HEK293 (cell line): ENCODE data around the gene ACHE.

Experiments
- IKZF3 ChIP-seq: fragments of 450-650 bp; IDR thresholded peaks from 2 replicates; pipeline ENCODE4 v1.5.0; 2018; ENCODE audit warnings: missing biosample characterization, mild to moderate bottlenecking, missing genetic modification characterization, moderate library complexity
- KLF1 ChIP-seq: fragments of 450-650 bp; formaldehyde crosslinking; IDR thresholded peaks from 2 replicates; pipeline ENCODE4 v1.5.1; 2016; ENCODE audit warnings: missing biosample characterization, missing genetic modification characterization
- KLF9 ChIP-seq: fragments of 450-650 bp; formaldehyde crosslinking; IDR thresholded peaks from 2 replicates; pipeline ENCODE4 v1.5.1; 2016; ENCODE audit warnings: missing biosample characterization, missing genetic modification characterization, low read depth
- OSR2 ChIP-seq: fragments of 450-650 bp; formaldehyde crosslinking; IDR thresholded peaks from 2 replicates; pipeline ENCODE4 v1.5.1; 2016; ENCODE audit warnings: missing biosample characterization, missing genetic modification characterization
- PRDM1 ChIP-seq: fragments of 450-650 bp; formaldehyde crosslinking; IDR thresholded peaks from 2 replicates; pipeline ENCODE4; 2016; ENCODE audit warnings: missing biosample characterization, missing genetic modification characterization
- TCF7L2 ChIP-seq: IDR thresholded peaks from 2 replicates; pipeline ENCODE4 v1.6.1; 2011; ENCODE audit warnings: low read depth, mild to moderate bottlenecking, inconsistent platforms, low read length, moderate library complexity, borderline replicate concordance
- ZBTB8A ChIP-seq: fragments of 450-650 bp; formaldehyde crosslinking; IDR thresholded peaks from 2 replicates; pipeline ENCODE4 v1.5.1; 2016; ENCODE audit warnings: missing biosample characterization, missing genetic modification characterization
- ZEB2 ChIP-seq: fragments of 450-650 bp; formaldehyde crosslinking; IDR thresholded peaks from 2 replicates; pipeline ENCODE4 v1.5.1; 2016; ENCODE audit warnings: missing biosample characterization, missing genetic modification characterization
- ZFP41 ChIP-seq: fragments of 450-650 bp; formaldehyde crosslinking; IDR thresholded peaks from 2 replicates; pipeline ENCODE4 v1.5.1; 2016; ENCODE audit warnings: missing biosample characterization, missing genetic modification characterization, borderline replicate concordance
- ZNF10 ChIP-seq: fragments of 450-650 bp; formaldehyde crosslinking; IDR thresholded peaks from 2 replicates; pipeline ENCODE4 v1.5.1; 2017; ENCODE audit warnings: missing biosample characterization, missing genetic modification characterization
- ZNF114 ChIP-seq: fragments of 450-650 bp; formaldehyde crosslinking; IDR thresholded peaks from 2 replicates; pipeline ENCODE4 v1.5.0; 2017; ENCODE audit warnings: missing biosample characterization, missing genetic modification characterization
- ZNF223 ChIP-seq: fragments of 450-650 bp; formaldehyde crosslinking; IDR thresholded peaks from 2 replicates; pipeline ENCODE4 v1.5.1; 2016; ENCODE audit warnings: missing biosample characterization, missing genetic modification characterization
- ZNF311 ChIP-seq: fragments of 450-650 bp; formaldehyde crosslinking; IDR thresholded peaks from 2 replicates; pipeline ENCODE4 v1.5.1; 2017; ENCODE audit warnings: missing biosample characterization, missing genetic modification characterization, borderline replicate concordance
- ZNF335 ChIP-seq: fragments of 450-650 bp; formaldehyde crosslinking; conservative IDR thresholded peaks from 2 replicates; pipeline ENCODE4 v1.5.1; 2016; ENCODE audit warnings: missing biosample characterization, missing genetic modification characterization
- ZNF37A ChIP-seq: fragments of 450-650 bp; IDR thresholded peaks from 2 replicates; pipeline ENCODE4 v1.5.1; 2018; ENCODE audit warnings: missing biosample characterization, missing genetic modification characterization
- ZNF426 ChIP-seq: fragments of 450-650 bp; formaldehyde crosslinking; IDR thresholded peaks from 2 replicates; pipeline ENCODE4 v1.5.1; 2017; ENCODE audit warnings: missing biosample characterization, missing genetic modification characterization, mild to moderate bottlenecking, inconsistent platforms, moderate library complexity
- ZNF473 ChIP-seq: fragments of 450-650 bp; formaldehyde crosslinking; IDR thresholded peaks from 2 replicates; pipeline ENCODE4 v1.5.1; 2017; ENCODE audit warnings: missing biosample characterization, missing genetic modification characterization
- ZNF530 ChIP-seq: fragments of 450-650 bp; formaldehyde crosslinking; IDR thresholded peaks from 2 replicates; pipeline ENCODE4 v1.5.1; 2016; ENCODE audit warnings: low read depth, missing biosample characterization, missing genetic modification characterization
- ZNF561 ChIP-seq: fragments of 450-650 bp; IDR thresholded peaks from 2 replicates; pipeline ENCODE4 v1.5.1; 2018; ENCODE audit warnings: missing biosample characterization, missing genetic modification characterization, borderline replicate concordance
- ZNF658 ChIP-seq: fragments of 450-650 bp; formaldehyde crosslinking; IDR thresholded peaks from 2 replicates; pipeline ENCODE4; 2016; ENCODE audit warnings: missing biosample characterization, missing genetic modification characterization
- ZNF670 ChIP-seq: fragments of 450-650 bp; formaldehyde crosslinking; IDR thresholded peaks from 2 replicates; pipeline ENCODE4 v1.5.1; 2016; ENCODE audit warnings: missing biosample characterization, missing genetic modification characterization, low read depth
- ZNF747 ChIP-seq: fragments of 450-650 bp; formaldehyde crosslinking; IDR thresholded peaks from 2 replicates; pipeline ENCODE4 v1.5.1; 2016; ENCODE audit warnings: missing biosample characterization, missing genetic modification characterization
- ZNF776 ChIP-seq: fragments of 450-650 bp; formaldehyde crosslinking; IDR thresholded peaks from 2 replicates; pipeline ENCODE4 v1.5.0; 2017; ENCODE audit warnings: missing biosample characterization, missing genetic modification characterization, borderline replicate concordance
- ZNF791 ChIP-seq: fragments of 450-650 bp; formaldehyde crosslinking; IDR thresholded peaks from 2 replicates; pipeline ENCODE4 v1.5.1; 2016; ENCODE audit warnings: missing biosample characterization, missing genetic modification characterization
- ZNF843 ChIP-seq: fragments of 450-650 bp; formaldehyde crosslinking; IDR thresholded peaks from 2 replicates; pipeline ENCODE4 v1.5.1; 2016; ENCODE audit warnings: missing biosample characterization, missing genetic modification characterization
- ZXDB ChIP-seq: fragments of 450-650 bp; formaldehyde crosslinking; IDR thresholded peaks from 2 replicates; pipeline ENCODE4 v1.5.1; 2016; ENCODE audit warnings: missing biosample characterization, missing genetic modification characterization
- TF ChIP-seq, protein P1 (sequence below): fragments of 450-650 bp; formaldehyde crosslinking; IDR thresholded peaks from 2 replicates; pipeline ENCODE4 v1.5.0; 2017; ENCODE audit warnings: missing biosample characterization, missing genetic modification characterization, borderline replicate concordance
- TF ChIP-seq, protein P2 (sequence below): fragments of 450-650 bp; formaldehyde crosslinking; IDR thresholded peaks from 2 replicates; pipeline ENCODE4 v1.5.1; 2016; ENCODE audit warnings: missing biosample characterization, missing genetic modification characterization
- TF ChIP-seq, protein P3 (sequence below): fragments of 450-650 bp; IDR thresholded peaks from 2 replicates; pipeline ENCODE4 v1.5.1; 2018; ENCODE audit warnings: missing biosample characterization, missing genetic modification characterization
- TF ChIP-seq, protein P4 (sequence below): fragments of 450-650 bp; formaldehyde crosslinking; IDR thresholded peaks from 2 replicates; pipeline ENCODE4; 2016; ENCODE audit warnings: missing biosample characterization, missing genetic modification characterization
- TF ChIP-seq, protein P5 (sequence below): sonication (generic); formaldehyde crosslinking; IDR thresholded peaks from 2 replicates; pipeline ENCODE4 v1.8.1; 2022; ENCODE audit warnings: mild to moderate bottlenecking, moderate library complexity, missing genetic modification reagents
- TF ChIP-seq, protein P6 (sequence below): fragments of 450-650 bp; formaldehyde crosslinking; IDR thresholded peaks from 2 replicates; pipeline ENCODE4 v1.5.1; 2016; ENCODE audit warnings: missing biosample characterization, missing genetic modification characterization

Gene ACHE

DNA sequence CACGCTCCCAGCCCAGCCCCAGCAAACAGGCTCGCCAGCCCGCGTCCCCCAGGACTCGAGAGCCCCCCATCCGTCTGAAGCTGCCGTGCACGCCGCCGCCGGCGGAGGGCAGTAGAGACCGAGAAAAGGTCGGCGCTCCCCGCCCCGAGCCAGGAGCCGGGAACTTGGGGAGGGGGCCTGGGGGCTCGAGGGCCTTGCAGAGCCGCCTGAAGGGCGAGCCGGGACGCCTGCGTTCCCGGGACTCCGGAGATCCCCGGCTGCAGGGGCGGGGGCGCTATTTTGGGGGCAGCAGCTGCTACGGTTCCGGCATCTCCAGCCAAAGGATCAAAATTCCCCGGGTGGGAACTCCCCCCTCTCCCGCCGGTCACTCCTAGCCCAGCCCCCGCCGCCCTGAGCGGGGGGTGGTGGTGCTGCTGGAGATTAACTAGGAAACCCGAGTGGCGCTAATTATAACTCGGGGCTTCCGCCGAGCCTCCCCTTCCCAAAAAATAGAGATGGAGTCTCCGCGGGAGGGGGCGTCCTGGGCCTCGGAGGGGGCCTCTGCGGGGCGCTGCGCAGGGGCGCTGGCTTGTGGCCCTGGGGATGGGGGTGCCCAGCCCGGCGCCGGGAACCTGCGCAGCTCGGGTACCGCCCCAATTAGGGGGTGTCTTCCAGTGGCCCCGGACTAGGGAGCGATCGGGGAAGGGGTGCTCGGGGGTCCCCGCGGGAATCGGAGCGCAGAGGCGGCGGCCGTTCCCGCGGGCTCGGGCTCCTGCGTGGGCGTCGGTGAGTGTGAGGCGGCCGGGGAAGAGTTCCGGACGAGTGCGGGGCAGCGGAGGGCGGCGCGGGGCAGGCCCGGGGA is 608 bp downstream of the ACHE start (continued):
- TF ChIP-seq, protein P1, sequence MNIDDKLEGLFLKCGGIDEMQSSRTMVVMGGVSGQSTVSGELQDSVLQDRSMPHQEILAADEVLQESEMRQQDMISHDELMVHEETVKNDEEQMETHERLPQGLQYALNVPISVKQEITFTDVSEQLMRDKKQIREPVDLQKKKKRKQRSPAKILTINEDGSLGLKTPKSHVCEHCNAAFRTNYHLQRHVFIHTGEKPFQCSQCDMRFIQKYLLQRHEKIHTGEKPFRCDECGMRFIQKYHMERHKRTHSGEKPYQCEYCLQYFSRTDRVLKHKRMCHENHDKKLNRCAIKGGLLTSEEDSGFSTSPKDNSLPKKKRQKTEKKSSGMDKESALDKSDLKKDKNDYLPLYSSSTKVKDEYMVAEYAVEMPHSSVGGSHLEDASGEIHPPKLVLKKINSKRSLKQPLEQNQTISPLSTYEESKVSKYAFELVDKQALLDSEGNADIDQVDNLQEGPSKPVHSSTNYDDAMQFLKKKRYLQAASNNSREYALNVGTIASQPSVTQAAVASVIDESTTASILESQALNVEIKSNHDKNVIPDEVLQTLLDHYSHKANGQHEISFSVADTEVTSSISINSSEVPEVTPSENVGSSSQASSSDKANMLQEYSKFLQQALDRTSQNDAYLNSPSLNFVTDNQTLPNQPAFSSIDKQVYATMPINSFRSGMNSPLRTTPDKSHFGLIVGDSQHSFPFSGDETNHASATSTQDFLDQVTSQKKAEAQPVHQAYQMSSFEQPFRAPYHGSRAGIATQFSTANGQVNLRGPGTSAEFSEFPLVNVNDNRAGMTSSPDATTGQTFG (tag by site-specific recombination): no peak
- TF ChIP-seq ZNF791 (no peak), OSR2 (no peak), ZNF335 (tag by site-specific recombination) (peak; percentile 95), ZNF114 (tag by site-specific recombination) (no peak), ZNF530 (tag by site-specific recombination) (no peak), ZNF10 (tag by site-specific recombination) (no peak), ZNF311 (tag by site-specific recombination) (no peak), ZNF426 (tag by site-specific recombination) (no peak), ZNF37A (tag by site-specific recombination) (no peak), KLF1 (tag by site-specific recombination) (no peak), ZFP41 (tag by site-specific recombination) (no peak), KLF9 (tag by site-specific recombination) (peak; percentile 8), ZNF670 (no peak), ZNF776 (no peak), ZNF658 (tag by site-specific recombination) (no peak), ZNF747 (no peak), ZNF843 (no peak), IKZF3 (tag by site-specific recombination) (peak; percentile 82), ZEB2 (tag by site-specific recombination) (peak; percentile 71; the same call in 1 of the 2 replicates), ZBTB8A (tag by site-specific recombination) (peak; percentile 95), TCF7L2 (no peak), ZXDB (tag by site-specific recombination) (peak; percentile 78), ZNF223 (tag by site-specific recombination) (no peak), PRDM1 (tag by site-specific recombination) (no peak), ZNF561 (tag by site-specific recombination) (no peak), ZNF473 (no peak)
- TF ChIP-seq, protein P2, sequence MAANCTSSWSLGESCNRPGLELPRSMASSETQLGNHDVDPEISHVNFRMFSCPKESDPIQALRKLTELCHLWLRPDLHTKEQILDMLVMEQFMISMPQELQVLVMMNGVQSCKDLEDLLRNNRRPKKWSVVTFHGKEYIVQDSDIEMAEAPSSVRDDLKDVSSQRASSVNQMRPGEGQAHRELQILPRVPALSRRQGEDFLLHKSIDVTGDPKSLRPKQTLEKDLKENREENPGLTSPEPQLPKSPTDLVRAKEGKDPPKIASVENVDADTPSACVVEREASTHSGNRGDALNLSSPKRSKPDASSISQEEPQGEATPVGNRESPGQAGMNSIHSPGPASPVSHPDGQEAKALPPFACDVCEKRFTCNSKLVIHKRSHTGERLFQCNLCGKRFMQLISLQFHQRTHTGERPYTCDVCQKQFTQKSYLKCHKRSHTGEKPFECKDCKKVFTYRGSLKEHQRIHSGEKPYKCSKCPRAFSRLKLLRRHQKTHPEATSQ (tag by site-specific recombination): no peak
- TF ChIP-seq, protein P3, sequence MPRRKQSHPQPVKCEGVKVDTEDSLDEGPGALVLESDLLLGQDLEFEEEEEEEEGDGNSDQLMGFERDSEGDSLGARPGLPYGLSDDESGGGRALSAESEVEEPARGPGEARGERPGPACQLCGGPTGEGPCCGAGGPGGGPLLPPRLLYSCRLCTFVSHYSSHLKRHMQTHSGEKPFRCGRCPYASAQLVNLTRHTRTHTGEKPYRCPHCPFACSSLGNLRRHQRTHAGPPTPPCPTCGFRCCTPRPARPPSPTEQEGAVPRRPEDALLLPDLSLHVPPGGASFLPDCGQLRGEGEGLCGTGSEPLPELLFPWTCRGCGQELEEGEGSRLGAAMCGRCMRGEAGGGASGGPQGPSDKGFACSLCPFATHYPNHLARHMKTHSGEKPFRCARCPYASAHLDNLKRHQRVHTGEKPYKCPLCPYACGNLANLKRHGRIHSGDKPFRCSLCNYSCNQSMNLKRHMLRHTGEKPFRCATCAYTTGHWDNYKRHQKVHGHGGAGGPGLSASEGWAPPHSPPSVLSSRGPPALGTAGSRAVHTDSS: no peak
- TF ChIP-seq, protein P4, sequence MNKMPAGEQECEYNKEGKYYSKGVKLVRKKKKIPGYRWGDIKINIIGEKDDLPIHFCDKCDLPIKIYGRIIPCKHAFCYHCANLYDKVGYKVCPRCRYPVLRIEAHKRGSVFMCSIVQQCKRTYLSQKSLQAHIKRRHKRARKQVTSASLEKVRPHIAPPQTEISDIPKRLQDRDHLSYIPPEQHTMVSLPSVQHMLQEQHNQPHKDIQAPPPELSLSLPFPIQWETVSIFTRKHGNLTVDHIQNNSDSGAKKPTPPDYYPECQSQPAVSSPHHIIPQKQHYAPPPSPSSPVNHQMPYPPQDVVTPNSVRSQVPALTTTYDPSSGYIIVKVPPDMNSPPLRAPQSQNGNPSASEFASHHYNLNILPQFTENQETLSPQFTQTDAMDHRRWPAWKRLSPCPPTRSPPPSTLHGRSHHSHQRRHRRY (tag by site-specific recombination): no peak
- TF ChIP-seq, protein P5, sequence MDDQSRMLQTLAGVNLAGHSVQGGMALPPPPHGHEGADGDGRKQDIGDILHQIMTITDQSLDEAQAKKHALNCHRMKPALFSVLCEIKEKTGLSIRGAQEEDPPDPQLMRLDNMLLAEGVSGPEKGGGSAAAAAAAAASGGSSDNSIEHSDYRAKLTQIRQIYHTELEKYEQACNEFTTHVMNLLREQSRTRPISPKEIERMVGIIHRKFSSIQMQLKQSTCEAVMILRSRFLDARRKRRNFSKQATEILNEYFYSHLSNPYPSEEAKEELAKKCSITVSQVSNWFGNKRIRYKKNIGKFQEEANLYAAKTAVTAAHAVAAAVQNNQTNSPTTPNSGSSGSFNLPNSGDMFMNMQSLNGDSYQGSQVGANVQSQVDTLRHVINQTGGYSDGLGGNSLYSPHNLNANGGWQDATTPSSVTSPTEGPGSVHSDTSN (CRISPR knock-in tag): no peak
- TF ChIP-seq, protein P6, sequence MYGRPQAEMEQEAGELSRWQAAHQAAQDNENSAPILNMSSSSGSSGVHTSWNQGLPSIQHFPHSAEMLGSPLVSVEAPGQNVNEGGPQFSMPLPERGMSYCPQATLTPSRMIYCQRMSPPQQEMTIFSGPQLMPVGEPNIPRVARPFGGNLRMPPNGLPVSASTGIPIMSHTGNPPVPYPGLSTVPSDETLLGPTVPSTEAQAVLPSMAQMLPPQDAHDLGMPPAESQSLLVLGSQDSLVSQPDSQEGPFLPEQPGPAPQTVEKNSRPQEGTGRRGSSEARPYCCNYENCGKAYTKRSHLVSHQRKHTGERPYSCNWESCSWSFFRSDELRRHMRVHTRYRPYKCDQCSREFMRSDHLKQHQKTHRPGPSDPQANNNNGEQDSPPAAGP (tag by site-specific recombination): peak; percentile 50; the same call in 1 of the 2 replicates
